ENCODE measurements around the gene PEX10.

Gene PEX10

GRCh38 chr1:2418791-2419320, 6.5 kb upstream of the PEX10 start:
- no peak for DNase-seq

GRCh38 chr1:2417833-2418225, 5.5 kb upstream of the PEX10 start:
- DNase-seq: no peak

DNA sequence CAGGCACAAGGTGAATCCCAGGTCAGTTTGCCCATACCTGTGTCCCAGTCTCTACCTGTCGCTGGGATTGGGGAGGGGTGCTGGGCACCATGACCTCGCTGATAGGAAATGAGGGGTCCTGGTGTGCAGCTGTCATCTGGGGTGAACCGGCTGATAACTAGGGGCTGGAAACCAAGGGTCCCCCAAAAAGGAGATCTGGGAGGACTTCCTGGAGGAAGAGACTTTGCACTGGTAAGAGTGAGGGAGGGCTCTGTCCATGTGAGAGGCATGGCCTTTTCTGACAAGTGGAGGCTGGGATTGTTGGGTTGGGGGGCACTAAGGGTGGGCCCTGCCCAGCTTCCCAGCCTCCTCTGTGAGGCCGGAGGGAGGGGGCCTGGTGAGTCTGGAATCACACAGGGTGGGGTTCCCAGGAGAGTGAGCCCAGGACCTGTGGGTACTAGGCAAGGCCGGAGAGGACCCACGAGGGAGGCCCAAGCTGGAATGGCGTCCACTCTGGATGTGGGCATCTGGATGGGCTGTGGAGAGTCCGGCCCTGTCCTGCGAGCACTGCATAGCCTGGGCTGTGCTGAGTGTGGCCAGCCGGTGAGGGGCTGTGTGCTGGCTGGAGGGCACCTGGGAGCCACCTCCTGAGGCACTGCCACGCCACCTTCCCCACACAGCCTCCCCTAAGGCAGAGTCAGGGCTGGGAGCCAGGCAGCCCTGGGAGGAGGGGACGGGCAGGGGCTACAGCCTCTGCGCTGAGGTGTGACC, 4.9 kb upstream of the PEX10 start:
- DNase-seq: no peak

DNA sequence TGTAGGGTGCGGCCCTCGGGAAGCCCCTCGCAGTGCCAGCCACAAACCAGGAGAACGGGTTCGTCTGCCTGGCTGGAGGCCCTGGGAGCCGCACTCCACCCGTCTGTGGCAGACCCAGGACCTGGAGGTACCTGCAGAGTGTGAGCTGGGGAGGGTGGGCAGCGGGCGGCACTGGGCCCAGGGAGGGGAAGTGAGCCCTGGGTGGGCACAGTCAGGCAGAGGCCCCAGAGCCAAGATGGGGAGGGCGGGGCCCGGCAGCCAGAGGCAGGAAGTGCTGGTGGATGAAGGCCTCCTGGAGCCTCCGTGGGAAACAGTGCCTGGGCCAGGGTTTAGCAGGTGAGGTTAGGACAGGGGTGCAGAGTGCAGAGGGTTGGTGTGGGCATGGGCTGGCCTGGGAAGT, 4.0 kb upstream of the PEX10 start:
- DNase-seq: no peak

GRCh38 chr1:2415801-2416208, 3.4 kb upstream of the PEX10 start:
- DNase-seq: no peak

- no peak for DNase-seq
These were observed 3.0 kb upstream of the PEX10 start for GRCh38 chr1:2415337-2415736.

GRCh38 chr1:2414297-2414958, 2.1 kb upstream of the PEX10 start:
- DNase-seq: peak; percentile 44

- DNase-seq: no peak
These were observed 1.3 kb upstream of the PEX10 start for GRCh38 chr1:2413495-2414296.

GRCh38 chr1:2412773-2413494, 570 bp upstream of the PEX10 start:
- DNase-seq: no peak

GRCh38 chr1:2411801-2412394, 466 bp downstream of the PEX10 start:
- DNase-seq: no peak

DNA sequence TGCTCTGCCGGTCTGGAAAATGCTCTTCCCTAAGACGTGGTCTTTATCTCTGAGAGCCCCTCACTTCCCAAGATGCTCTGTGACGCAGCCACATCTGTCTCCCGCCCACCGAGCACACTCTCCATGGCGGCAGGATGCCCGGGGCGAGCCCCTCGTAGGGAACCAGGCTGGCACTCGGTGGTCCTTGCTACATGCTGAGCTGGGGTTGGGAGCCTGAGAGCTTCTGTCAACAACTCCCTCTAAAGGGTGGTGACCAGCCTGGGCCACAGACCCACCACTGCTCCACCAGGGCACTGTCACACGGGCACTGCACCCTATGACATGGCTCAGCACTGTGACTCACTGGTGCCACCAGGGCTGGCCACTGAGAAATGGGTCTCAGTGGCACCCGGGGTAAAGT, 2.6 kb downstream of the PEX10 start:
- DNase-seq: no peak

GRCh38 chr1:2408859-2409276, 3.5 kb downstream of the PEX10 start:
- DNase-seq: no peak

DNA sequence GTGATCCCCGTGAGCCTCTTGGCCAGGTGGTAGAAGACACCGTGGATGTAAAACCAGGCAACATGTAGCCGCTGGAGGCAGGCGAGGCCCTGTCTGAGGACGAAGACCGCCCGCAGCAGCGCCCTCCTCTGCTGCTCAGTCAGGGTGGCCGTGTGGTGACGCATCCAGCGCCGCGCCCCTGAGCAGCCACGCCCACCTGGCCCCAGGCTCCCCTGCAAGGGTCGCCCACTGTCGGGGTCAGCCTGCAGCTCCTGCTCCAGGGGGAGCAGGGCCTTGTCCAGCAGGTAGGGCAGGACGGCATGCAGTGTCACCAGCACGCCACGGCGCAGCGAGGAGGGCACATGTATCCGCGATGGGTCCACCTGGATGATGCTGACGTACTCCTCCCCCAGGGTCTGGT, 3.9 kb downstream of the PEX10 start:
- DNase-seq: no peak

GRCh38 chr1:2407991-2408275, 4.4 kb downstream of the PEX10 start:
- DNase-seq: no peak

DNA sequence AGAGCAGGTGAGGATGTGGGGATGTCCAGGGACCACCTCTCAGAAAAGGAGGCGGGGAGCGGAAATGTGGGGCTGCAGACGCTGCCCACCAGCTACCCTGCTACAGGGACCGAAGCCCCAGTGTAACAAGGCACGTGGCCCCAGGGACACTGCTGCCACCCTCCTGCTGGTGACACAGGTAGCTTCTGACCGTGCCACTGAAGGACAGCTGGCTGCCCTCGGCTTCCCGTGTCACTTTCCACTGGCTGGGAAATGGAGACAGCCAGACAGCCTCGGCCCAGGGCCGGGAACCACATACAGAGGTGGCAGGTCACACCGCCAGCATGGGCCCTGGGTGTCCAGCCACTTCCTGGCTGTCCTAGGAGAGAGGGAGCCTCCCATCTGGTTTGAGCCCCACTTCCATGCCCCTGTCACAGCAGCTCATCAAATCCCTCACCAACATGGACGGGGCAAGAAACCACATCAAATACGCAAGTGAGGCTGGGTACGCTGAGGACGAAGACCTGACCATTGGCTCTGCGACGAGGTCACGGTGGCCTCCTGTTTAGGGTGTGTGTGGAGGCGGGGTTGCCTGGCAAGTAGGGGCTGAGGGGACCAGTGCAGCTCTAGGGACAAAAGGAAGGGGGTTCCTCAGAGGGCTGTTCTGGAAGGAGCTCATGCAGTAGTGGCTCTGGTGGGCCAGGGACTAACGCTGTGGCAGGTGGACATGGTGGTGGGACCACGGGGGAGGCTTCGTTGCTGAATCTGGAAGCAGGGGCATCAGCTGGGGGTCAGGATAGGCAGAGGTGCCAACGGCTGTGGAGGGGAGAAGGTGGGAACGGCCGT, 5.0 kb downstream of the PEX10 start:
- DNase-seq: no peak

GRCh38 chr1:2406451-2407041, 5.8 kb downstream of the PEX10 start:
- no peak for DNase-seq

- DNase-seq: no peak
These were observed 6.6 kb downstream of the PEX10 start for GRCh38 chr1:2405588-2406295.

- DNase-seq: no peak
These were observed 7.4 kb downstream of the PEX10 start for GRCh38 chr1:2404890-2405511.

GRCh38 chr1:2404142-2404889, 8.0 kb downstream of the PEX10 start:
- DNase-seq: no peak

All from GOT3 (cell line).